Stimulated activated CD8-positive, alpha-beta memory T cell treated with anti-CD3 and anti-CD28 coated beads, Interleukin-2, amount 100 ng/mL, for 48 hours (primary cell): ENCODE measurements around the gene SIGMAR1.
"Not testable (repeated sequence)": the region's sequence is repeated elsewhere in the genome, so short reads cannot be mapped to it uniquely, and the experiment has no call there.

Experiments used
- DNase-seq, 2 donors: peaks; one replicate each; pipeline ENCODE4 v3.0.0-alpha.2; 2020; ENCODE audit warnings: low read depth in 2 of 2

Gene SIGMAR1

DNA sequence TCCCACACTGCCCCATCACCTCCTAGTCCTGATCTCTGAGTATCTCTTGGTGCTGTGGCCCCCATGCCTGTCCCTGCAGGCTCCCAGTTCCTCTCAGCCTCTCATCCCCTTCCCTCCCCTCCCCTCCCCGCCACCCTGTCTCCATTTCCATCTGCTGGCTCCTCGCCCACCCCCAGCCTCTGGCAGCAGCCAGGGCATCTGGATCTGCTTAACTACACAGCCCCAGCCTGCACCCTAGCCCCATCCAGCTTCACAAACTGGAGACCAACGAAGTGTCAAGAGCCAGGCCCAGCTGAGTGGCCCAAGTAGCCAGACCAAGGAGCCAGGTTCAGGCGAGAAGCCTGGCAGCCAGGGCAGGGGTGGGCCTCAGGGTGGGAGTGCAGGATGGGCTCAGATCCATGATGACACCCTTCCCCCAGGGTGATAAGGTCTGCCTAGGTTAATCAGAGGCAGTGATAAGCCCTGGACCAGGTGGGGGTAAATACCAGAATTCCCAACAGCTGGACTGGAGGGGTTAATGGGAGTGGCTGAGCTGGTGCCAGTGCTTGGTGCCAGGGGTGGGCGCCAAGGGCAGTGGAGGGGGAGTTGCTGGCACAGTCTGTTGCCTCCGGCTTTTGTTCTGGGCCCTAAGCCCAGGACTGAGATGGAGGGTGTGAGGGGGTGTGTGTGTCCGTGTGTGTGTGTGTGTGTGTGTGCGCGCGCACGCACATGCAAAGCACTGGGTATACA is 16.9 kb upstream of the SIGMAR1 start:
- no peak for DNase-seq

GRCh38 chr9:34653151-34654072 is 15.8 kb upstream of the SIGMAR1 start:
- DNase-seq, result no peak

DNA sequence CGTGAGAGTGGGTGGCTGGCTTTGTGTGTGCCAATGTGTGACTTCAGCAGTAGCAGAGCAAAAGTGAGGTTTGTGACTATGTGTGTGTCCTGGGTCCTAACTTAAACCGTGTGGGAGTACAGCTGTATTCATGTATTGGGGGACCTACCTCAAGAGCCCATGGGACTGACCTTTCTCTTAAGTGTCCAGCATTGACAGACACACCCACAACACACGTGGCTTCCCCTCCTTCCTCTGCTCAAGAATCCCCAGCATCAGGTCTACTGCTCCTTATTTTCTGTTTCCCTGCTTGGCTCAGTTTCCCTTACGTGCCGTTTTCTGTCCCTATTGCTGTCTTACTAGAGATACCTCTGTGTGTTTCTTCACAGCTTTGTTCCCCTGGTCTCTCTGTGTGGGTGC is 15.0 kb upstream of the SIGMAR1 start:
- DNase-seq, result no peak

DNA sequence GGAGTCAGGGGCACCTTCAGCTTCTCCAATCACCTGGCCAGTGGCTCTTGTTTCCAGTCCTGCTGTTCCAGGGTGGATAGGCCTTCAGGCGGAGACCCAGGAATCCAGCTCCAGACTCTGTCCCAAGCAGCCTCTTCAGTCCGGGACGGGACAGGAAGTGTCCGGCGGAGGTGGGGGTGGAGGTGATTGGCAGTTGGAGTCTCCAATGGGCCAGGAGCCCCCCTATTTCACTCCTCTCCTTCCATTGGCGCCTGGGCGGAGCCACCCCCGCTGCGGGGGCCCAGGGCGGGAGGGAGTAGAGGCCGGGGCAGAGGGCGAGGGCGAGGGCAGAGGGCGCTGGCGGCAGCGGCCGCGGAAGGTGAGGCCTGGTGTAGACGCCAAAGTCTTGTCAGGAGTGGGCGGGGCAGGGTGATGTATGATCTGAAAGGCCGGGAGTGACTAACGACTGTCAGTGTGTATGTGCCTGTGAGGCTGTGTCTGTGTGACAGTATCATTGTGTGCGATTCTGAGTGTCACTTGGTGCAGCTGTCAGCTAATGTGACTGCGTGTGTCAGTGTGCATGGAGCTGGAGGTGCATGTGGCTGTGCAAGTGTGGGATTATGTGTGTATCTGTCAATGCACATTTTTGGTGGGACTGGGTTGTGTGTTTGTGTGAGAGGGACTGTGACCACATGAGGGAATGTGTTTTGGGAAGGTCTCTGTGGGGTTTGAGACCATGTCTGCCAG is 14.5 kb upstream of the SIGMAR1 start, which contains the start of gene IL11RA:
TSS of gene IL11RA (plus strand) at position 310 of the 726 bp plus-strand sequence. CDS start 3,033 bp downstream, outside the sequence.
- DNase-seq, result peak in 1 of 2 donors; percentile 48

GRCh38 chr9:34651321-34651720 is 13.7 kb upstream of the SIGMAR1 start:
- DNase-seq, result no peak

- DNase-seq, result no peak
Measured at GRCh38 chr9:34650816-34651215, 13.2 kb upstream of the SIGMAR1 start.

DNA sequence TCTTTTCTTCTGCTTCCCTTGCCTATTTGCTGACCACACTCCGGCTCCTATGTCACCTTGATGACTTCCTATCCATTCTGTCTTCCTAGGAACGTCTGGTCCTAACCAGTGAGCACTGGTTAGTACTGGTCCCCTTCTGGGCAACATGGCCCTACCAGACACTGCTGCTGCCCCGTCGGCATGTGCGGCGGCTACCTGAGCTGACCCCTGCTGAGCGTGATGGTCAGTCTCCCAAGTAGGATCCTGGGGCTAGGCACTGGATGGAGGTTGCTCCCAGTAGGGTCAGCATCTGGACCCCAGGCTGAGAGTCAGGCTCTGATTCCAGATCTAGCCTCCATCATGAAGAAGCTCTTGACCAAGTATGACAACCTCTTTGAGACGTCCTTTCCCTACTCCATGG is 11.1 kb upstream of the SIGMAR1 start:
- no peak for DNase-seq

- no peak for DNase-seq
Measured at GRCh38 chr9:34647651-34648050, 10.1 kb upstream of the SIGMAR1 start.

DNA sequence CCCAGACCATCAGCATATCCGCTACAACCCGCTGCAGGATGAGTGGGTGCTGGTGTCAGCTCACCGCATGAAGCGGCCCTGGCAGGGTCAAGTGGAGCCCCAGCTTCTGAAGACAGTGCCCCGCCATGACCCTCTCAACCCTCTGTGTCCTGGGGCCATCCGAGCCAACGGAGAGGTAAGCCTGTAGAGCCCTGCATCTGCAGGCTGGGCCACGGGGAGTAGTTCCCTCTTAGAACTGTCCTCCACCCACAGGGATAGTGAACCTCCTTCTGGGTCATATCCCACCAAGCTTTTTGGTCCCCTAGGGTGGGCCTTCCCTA is 9.5 kb upstream of the SIGMAR1 start:
- DNase-seq, result no peak

- DNase-seq, result peak; percentile 97
Measured at GRCh38 chr9:34646211-34647083, 8.9 kb upstream of the SIGMAR1 start, which contains the start of gene GALT. GALT (plus strand) TSS chr9:34646675; CDS start chr9:34646705, 30 bp downstream.

GRCh38 chr9:34644766-34645314 is 7.3 kb upstream of the SIGMAR1 start:
- DNase-seq, result no peak

GRCh38 chr9:34642679-34643078 is 5.1 kb upstream of the SIGMAR1 start:
- no peak for DNase-seq

GRCh38 chr9:34639322-34639721 is 1.7 kb upstream of the SIGMAR1 start:
- DNase-seq, result not testable (repeated sequence)

DNA sequence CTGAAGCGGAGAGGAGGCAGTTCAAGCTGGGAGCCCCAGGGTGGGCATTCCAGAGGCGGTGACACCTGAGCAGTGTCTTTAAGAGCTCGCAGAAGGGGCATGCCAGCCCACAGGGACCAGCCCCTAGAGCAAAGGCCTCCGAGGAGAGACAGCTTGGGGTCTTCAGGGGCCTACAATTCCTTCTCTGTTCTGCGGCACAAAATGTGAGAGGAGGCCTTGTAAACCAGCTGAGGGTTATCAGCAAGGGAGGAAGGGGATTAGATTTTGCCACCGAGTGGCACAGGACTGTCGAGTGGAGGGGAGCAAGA is 505 bp upstream of the SIGMAR1 start:
- no peak for DNase-seq

DNA sequence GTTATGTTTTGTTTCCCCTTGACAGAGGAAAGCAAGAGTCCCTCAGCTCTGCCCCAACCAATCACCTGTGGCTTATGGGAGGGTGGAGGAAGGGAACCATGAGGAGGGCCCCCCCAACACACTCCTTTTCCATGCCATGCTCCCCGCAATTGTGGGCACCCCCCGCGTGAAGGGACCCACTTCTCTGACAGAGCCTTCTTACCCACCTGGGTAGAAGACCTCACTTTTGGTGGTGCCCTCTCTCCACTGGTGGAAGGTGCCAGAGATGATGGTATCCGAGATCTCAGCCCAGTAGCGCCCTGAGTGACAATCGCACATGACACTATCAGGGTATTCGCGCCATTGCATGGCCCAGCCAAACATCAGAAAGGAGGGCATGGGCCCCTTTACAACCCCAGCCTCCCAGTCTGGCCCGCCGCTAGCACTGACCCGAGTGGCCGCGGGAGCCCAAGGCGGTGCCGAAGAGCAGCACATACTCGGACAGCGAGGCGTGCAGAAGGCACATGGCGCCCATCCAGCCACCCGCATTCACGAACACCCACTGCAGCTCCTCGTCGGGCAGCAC is 714 bp downstream of the SIGMAR1 start:
- DNase-seq, result no peak

- no peak for DNase-seq
Measured at GRCh38 chr9:34635556-34635955, 2.0 kb downstream of the SIGMAR1 start.

DNA sequence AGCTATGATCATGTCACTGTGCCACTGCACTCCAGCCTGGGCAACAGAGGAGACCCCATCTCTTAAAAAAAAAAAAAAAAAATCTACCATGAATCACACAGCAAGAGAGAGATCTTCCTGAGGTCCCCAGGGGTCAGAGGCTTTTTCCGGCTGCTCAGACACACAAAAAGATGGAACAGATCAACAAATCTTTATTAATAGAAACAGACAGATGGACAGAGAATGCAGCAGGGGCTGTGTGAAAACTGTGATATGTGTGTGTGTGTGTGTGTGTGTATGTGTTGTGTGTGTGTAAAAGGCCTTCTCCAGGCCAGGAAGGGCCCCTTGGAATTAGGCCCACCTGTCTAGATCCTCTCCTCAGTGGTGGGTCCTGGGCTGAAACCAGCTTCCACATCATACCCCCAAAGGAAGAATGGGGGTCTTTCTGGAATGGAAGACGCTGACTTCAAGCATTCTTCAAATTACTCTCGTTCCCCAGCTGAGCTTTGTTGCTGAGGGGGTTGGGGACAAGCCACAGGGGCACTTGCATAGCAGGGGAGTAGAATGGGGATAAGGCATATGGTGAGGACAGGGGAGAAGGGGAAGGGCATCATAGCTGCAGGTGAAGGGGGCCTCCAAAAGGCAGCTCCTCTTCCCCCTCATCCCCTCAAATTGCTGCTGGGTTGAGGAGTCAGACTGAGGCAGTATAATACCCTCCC is 2.9 kb downstream of the SIGMAR1 start:
- no peak for DNase-seq

DNA sequence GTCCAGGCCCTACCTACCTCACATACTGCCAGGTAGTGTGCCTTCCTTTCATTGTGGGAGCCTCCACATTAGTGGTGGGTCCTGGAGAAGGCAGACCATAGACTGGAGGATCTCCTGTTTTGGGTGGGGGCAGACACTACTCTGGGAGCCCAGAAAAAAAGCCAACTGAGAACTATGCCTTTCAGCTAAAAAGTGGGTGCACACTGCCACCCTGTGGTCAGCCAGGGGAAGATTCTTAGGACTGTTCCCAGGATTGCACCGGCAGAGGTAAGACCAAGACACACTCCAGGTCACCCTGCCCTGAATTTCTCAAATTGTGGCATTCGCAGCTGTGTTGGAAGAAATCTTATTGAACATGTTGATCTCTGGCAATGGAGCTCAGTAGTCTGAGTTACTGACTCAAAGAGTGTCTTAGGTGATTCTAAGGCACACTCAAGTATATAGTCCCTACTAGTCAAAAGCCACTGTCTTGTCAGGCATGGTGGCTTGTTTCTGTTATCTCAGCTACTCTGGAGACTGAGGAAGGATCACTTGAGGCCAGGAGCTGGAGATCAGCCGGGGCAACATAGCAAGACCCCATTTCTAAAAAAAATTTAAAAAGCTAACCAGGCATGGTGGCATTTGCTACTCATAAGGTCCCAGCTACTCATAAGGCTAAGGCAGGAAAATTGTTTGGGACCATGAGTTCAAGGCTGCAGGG is 3.6 kb downstream of the SIGMAR1 start:
- peak; percentile 47 to 54 for DNase-seq

DNA sequence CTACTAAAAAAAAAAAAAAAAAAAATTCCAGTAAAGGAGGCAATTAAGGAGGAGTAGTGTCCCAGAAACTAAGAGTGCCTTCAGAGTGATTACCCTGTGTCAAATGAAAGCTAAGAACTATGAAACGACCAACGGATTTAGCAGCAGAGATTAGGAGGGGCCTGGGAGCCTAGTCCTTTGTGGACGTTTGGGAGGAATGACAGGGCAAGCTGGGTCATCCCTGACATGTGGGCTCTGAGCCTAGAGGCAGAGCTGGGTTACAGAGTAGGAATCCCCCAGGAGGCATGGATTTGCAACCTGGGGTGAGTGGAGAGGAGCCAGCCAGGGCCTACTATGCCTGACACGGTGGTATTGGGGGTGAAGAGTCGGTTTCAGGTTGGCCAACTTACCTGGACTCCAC is 4.4 kb downstream of the SIGMAR1 start:
- no peak for DNase-seq
